PFSK-1 (cell line): ENCODE results near the gene CNTFR.

Experiments used
- FOXP2 ChIP-seq: optimal IDR thresholded peaks from 2 replicates; pipeline ENCODE3; 2011; ENCODE audit warnings: borderline replicate concordance, control low read depth, inconsistent platforms; ENCODE audit not compliant: insufficient read depth; ENCODE audit errors: extremely low read length, extremely low read depth
- POLR2AphosphoS5 ChIP-seq: IDR thresholded peaks from 2 replicates; pipeline ENCODE4 v1.6.1; 2012; ENCODE audit warnings: low read depth, mild to moderate bottlenecking, control low read depth, low read length, moderate library complexity
- REST ChIP-seq, 2 experiments: IDR thresholded peaks; 2 replicates each; pipeline versions ENCODE4 v1.6.1 to v1.8.0; 2011 to 2012; ENCODE audit warnings: low read depth in 2 of 2, low read length in 2 of 2, control low read depth in 1 of 2, inconsistent platforms in 1 of 2, mild to moderate bottlenecking in 1 of 2, moderate library complexity in 1 of 2; ENCODE audit not compliant: insufficient read depth in 1 of 2
- SIN3A ChIP-seq: IDR thresholded peaks from 2 replicates; pipeline ENCODE4 v1.6.1; 2012; ENCODE audit warnings: mild to moderate bottlenecking, low read length, moderate library complexity, borderline replicate concordance; ENCODE audit not compliant: insufficient read depth
- TAF1 ChIP-seq: IDR thresholded peaks from 2 replicates; pipeline ENCODE4 v1.6.1; 2012; ENCODE audit warnings: low read length, control low read depth, borderline replicate concordance; ENCODE audit not compliant: insufficient read depth

The CNTFR gene

GRCh38 chr9:34630402-34631154, 41.1 kb upstream of the CNTFR start:
- TF ChIP-seq SIN3A = no peak
- no peak for TF ChIP-seq FOXP2
- TF ChIP-seq POLR2AphosphoS5 = no peak
- TF ChIP-seq REST (IDR thresholded peaks at IDR 0.05; ENCODE audit: insufficient read depth in 1 of 2, low read depth in 2 of 2, low read length in 2 of 2) = no peak
- no peak for TF ChIP-seq TAF1

GRCh38 chr9:34629491-34629808, 39.9 kb upstream of the CNTFR start:
- no peak for TF ChIP-seq FOXP2
- no peak for TF ChIP-seq REST (IDR thresholded peaks at IDR 0.05; ENCODE audit: insufficient read depth in 1 of 2, low read depth in 2 of 2, low read length in 2 of 2)
- no peak for TF ChIP-seq SIN3A
- no peak for TF ChIP-seq TAF1
- no peak for TF ChIP-seq POLR2AphosphoS5

DNA sequence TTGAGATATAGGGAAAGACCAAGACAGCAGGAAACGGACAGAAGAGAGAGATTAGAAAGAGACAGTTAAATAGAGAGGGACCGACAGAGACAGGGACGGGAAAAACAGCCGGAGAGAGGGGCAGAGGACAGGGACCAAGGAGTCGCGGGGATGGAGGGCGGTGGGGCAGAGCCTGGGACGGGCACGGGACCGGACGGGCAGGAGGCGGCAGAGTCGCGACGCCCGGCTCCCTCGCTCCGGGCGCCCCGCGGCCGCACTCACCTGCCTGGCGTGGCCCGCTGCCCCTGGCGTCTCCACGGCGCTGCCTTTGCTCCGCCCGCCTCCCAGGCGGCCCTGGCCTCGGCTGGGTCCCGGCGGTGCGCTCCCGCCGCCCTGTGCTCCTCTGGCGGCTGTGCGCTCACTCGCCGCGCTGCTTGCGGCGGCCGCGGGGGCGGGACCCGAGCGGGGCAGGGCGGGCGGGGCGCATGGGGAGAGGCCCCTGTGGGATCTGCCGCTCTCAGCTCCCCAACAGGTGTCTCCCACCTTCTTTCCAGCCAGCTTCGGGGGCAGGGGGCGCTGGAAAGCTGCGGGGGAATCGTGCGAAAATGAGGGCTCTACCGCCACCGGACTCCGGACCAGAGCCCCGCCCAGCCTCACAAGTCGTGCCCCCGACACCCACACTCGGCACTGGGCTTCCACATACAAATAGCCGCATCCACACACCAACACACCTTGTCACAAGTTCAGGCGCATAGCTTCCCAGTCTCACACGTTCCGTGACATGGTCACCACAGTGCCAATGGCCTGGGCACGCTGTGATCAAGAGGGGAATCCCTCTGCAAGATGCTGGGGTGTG, 39.3 kb upstream of the CNTFR start, which contains the start of gene ARID3C:
TSS of gene ARID3C (minus strand) at position 411 of the 835 bp plus-strand sequence. CDS start 1,052 bp downstream, outside the sequence.
- TF ChIP-seq TAF1 (no peak), FOXP2 (no peak), REST (IDR thresholded peaks at IDR 0.05; ENCODE audit: insufficient read depth in 1 of 2, low read depth in 2 of 2, low read length in 2 of 2) (no peak), SIN3A (no peak), POLR2AphosphoS5 (no peak)

GRCh38 chr9:34627716-34628655, 38.5 kb upstream of the CNTFR start:
- TF ChIP-seq POLR2AphosphoS5 = no peak
- TF ChIP-seq REST (IDR thresholded peaks at IDR 0.05; ENCODE audit: insufficient read depth in 1 of 2, low read depth in 2 of 2, low read length in 2 of 2) = no peak
- no peak for TF ChIP-seq SIN3A
- no peak for TF ChIP-seq FOXP2
- no peak for TF ChIP-seq TAF1
